GM19238 (cell line): ENCODE data around the gene ACBD4.

Source experiments
- DNase-seq: peaks from one replicate; pipeline ENCODE4 v3.0.0; 2011; ENCODE audit warnings: low spot score; ENCODE audit not compliant: insufficient read length

The ACBD4 gene

DNA sequence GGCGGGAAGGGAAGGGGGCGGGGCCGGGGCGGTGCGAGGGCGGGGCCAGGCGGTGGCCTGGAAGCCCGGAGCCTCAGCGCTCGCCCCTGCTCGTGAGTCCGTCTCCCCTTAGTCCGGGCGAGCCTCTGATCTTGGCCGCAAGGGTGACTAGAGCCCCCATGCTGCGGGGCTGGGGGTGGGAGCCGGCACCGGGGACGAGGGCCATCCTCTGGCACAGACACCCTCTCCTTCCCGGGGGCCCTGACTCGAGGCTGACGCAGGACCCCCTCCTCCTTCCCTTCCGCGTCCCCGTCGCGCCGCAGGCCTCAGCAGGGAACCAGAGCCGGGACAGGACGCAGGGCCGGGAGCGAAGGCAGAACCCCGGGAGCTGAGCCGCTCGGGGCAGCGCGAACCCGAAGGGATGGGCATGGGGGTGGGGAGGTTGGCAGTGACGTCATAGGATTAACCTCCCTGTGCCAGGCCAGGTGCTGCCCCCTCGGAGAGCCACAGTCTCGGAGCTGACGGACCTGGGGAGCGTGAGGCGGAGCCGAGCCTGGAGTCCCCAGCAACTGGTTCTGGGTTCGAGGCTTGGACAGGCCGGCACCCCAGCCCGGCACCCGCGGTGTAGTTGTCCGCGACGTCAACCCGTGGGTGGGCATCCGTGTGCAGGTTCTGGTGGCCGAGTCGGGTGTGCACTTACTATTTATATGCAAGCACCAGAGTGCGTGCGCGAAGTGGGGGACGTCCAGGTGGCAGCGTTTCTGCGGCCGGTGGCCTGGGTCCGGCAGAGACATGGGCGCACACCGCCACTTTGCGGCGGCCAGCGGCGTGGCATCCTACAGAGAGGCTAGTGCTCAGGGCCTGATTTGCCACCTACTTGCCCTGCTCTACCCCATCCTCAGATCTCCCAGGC is 2.7 kb upstream of the ACBD4 start:
- peak; percentile 91 for DNase-seq

GRCh38 chr17:45135978-45136791 is 698 bp downstream of the ACBD4 start:
- no peak for DNase-seq

GRCh38 chr17:45136846-45137560 is 1.5 kb downstream of the ACBD4 start:
- DNase-seq = no peak

GRCh38 chr17:45137561-45138305 is 2.2 kb downstream of the ACBD4 start:
- DNase-seq = no peak

DNA sequence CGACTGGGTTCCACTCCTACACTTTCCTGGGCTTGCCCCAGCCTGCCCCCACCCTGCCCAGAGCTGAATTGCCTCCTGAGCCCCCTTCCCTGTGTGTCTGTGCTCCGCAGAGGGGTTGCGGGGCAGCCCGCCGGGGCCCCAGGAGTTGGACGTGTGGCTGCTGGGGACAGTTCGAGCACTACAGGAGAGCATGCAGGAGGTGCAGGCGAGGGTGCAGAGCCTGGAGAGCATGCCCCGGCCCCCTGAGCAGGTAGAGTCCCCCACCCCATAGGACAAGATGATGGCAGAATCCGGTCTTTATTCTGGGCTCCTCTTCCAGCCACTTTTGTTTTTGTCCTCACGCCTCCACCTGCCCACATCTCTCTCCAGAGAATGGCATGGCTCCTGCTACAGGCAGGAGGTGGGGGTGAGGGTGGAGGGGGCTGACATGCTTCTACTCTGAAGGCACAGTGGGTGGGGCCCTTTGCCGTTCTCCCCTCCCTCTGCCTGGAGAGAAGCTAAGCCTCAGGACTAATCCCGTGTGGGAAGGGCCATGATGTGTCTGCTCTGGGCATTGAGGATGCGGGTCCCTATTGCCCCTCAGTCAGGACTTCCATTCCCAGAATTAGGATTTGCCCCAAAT is 3.5 kb downstream of the ACBD4 start:
- no peak for DNase-seq

GRCh38 chr17:45139533-45139920 is 4.0 kb downstream of the ACBD4 start:
- no peak for DNase-seq

DNA sequence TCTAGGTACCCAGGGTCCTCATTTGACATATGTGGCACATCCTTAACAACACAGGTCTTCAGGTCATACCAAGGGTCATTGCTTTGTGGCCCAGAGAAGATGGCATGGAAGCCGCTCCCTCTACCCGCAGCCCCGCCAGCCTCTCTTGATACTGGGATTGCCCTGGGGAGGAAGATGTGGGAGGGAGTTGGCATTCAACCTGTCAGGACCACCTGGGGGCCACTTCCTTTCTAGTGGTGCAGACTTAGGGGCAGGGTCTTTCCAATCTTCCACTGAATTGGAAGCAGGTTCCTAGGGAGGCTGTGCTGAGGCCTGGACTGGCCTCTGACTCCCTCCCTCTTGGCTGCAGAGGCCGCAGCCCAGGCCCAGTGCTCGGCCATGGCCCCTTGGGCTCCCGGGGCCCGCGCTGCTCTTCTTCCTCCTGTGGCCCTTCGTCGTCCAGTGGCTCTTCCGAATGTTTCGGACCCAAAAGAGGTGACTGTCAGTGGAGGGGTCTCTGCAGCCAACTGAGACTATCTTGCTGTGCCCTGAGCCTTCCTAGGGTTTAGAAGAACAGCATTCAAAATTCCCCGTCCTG is 7.7 kb downstream of the ACBD4 start:
- no peak for DNase-seq

DNA sequence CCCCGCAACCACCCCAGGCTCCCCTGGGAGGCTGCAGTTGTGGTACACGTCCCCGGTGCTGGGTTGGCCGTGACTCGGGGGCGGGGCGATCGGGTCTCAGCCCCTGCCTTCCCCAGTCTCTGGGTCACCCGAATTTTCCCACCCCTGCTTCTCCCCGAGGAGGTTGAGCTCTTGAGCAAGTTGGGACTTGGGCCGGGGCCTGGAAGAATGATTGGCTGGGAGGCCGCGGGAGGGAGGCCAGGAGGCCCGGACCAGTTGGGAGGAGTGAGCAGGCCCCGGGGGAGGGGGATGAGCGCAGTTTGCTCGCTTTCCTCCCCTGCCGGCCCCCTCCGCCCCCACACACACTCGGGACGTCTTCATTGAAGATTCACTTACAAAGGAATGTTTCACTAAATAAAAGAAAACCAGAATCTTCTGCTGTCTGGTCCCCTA is 8.3 kb downstream of the ACBD4 start:
- DNase-seq = no peak

- DNase-seq = no peak
Observed at GRCh38 chr17:45144199-45145034, 8.9 kb downstream of the ACBD4 start.

DNA sequence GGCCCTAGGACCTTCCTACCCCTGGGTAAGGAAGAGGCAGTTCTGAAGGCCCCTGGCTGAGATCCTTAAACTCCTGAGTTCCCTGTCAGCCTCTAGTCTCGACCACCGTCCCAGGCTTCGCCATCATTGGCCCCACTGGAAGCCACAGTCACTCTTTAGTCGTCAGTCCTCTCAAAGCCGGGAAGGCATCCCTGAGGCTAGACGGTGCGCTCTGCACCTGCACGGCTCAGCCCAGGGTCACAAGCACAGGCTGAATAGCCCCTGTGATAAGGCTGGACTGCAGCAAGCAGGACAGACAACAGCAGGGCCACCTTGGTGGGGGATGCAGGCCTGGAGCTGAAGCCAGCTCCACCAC is 9.5 kb downstream of the ACBD4 start:
- DNase-seq = no peak

DNA sequence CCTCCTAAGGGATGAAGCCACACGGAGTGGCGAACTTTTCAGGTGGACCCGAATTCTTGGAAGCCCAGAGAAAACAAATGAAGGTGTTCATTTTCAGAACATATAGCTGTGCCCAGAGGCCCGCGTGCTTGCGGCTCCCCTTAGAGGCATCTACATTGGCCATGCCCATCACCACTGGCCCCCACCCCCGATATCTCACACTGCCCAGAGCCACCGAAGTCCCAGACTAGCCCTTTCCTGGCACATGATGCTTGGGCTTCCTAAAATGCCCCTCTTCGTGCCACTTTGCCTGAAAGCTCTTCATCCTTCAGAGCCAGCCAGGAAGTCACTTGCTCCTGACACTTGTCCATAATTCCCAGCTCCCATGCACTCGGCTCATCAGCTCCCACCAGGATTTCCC is 10.7 kb downstream of the ACBD4 start:
- no peak for DNase-seq

- DNase-seq = no peak
Observed at GRCh38 chr17:45146592-45146889, 11.1 kb downstream of the ACBD4 start.

GRCh38 chr17:45146890-45147580 is 11.5 kb downstream of the ACBD4 start:
- peak; percentile 60 for DNase-seq

DNA sequence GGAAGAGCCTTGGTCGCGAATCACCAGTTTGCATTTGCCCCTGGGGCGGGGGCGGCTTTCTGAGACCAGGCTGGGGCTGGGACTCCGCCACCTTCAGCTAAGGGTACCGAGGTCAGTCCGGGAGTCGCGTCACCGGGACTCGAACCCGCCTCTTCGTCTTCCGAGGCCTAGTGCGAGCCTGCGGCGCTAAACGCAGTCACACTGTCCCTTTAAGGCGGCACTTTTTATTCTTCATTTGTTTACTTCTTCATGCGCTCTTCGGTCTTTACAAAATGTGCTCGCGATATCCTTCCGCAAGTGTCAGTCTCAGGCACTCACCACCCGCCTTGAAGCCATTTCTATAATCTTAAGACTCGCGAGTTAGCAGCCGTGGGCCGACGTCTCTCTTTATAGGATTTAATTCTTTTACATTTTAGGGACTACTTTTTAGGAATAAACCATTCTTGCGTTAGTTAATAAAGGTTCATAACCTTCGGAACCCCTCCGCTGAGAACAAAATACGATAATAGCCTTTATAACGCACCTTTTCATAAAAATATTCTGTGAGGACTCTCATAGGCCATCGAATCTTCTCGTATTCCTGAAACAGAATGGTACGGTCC is 12.2 kb downstream of the ACBD4 start:
- DNase-seq = peak; percentile 59

- peak; percentile 95 for DNase-seq
Observed at GRCh38 chr17:45148183-45149036, 12.9 kb downstream of the ACBD4 start, which contains the start of gene HEXIM1. HEXIM1 (plus strand) TSS chr17:45148475; CDS start chr17:45149191, 716 bp downstream.

- DNase-seq = peak; percentile 66
Observed at GRCh38 chr17:45149037-45149668, 13.7 kb downstream of the ACBD4 start.
